Raji (cell line): ENCODE results near the gene FRMPD2.

ENCODE experiments used
- POLR2A ChIP-seq: IDR thresholded peaks from 2 replicates; pipeline ENCODE4 v1.6.1; 2011; ENCODE audit warnings: low read depth, low read length, control low read depth; ENCODE audit not compliant: insufficient read depth

Gene FRMPD2

DNA sequence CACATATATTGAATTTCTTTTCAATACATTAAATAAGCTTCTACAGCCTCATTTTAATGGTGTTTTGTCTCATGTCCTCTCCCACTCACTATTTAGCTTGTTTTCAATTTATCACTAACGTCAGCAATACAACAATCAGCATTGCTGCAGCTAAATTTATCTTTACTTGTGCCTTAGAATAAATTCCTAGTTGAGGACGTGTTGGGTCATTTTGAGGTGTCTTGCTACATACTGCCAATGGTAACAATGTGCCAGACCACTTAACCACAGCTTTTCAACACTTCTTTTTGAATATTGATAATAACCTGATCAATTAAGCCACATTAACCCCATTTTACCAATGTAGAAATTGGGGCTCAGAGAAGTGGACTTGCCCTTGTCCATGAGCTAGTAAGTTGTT lies 26.0 kb downstream of the FRMPD2 start:
- TF ChIP-seq POLR2A = no peak

DNA sequence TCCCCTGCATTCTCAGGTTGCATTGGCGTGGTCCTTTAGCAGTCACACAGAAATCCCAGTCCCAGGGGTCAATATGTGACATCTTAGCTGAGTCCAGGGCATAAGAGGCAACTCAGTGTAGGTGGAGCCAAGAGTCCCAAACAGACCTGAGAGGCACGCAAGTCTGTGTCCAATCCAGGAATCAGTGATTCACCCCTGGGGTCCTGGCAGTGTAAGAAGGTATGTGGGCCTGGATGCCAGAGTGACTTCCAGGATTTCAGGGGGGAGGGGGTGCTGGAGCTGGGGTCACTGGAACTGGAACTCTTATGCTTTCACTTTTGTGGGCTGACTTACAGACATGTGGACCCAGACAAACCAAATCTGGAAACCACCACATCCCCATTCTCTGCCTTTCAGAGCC lies 26.8 kb downstream of the FRMPD2 start:
- no peak for TF ChIP-seq POLR2A

DNA sequence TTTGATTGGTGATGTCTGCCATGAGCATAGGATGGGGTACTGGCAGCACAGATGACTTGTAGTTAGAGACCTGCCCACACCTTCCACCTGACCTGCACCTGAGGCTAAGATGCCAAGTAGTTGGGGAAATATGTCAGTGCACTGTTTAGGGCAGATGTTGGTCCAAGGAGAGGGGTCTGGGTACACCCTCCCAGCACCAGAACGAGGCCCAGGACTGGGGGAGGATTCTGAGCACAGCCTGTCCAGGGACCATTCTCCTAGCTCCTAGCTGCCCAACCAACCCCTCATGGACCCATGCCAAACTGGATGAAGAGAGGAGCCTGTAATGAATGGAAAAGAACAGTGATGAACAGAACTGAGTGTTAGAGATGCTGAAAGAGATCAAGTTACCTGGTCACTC lies 28.0 kb downstream of the FRMPD2 start:
- TF ChIP-seq POLR2A = no peak

DNA sequence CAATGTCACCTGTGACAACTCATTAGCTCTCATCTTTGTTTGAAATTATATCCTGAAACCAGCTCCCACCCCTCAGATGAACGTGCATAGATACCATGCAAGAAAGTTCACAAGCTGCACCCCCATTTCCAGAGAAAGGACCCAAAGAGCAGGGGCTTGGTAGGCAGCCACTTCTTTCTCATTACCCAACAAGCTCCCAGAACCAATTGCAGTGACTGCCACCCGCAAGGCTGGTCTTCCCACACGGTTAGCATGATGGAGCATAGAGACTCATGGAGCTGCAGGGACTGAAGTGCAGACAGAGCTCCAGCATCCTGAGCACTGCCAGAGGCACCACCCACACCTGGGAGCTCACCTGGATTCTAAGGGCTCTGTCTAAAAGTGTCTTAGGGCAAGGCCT lies 28.5 kb downstream of the FRMPD2 start:
- no peak for TF ChIP-seq POLR2A

DNA sequence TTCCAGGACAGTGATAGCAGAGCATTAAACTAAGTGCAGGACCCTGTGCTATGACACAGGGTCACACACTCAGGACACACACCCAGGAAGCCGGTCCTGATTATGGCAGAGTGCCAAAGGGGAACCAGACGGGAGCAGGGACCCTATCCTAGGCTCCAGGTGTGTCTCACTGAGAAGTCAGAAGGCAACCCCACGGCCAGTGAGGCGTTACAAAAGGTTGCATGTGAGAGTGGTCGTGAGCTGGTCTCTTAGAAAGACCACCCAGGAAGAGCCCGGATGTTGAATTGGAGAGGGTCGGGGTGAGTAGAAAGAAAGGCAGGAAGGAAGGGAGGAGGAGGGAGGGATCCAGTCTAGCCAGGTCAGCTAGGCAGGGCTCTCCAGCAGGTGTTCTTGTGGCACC lies 31.0 kb downstream of the FRMPD2 start:
- TF ChIP-seq POLR2A = no peak

DNA sequence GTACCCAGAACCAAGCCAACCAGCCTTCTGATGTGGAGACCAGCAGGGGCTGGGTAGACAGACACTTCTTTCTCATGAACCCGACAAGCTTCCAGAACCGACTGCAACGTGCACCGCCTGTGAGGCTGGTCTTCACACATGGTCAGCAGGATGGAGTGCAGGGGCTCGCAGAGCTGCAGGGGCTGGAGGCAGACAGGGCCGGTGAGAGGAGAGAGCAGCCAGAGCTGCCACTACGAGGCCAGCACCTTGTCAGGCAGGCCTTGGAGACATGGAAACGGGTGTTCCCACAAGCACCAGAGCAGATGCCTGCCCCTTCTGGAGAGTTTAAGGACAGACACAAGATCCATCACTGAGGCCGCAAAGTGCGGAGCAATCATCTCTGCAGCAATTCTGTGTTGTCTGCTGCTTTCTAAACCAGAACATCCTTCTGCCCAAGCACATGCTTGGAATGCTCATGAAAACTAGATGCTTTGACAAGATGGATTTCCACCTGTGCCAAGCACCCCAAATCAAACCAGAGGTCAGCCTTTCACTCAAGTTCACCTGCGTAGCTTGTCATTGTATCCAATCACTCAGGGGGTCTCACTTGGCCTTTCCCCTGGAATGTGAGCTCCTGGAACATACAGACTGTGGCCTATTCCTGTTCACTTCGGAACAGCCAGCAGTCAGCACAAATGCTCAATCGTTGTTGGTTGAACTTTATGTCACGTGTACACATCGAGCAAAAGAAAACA lies 32.2 kb downstream of the FRMPD2 start:
- no peak for TF ChIP-seq POLR2A

DNA sequence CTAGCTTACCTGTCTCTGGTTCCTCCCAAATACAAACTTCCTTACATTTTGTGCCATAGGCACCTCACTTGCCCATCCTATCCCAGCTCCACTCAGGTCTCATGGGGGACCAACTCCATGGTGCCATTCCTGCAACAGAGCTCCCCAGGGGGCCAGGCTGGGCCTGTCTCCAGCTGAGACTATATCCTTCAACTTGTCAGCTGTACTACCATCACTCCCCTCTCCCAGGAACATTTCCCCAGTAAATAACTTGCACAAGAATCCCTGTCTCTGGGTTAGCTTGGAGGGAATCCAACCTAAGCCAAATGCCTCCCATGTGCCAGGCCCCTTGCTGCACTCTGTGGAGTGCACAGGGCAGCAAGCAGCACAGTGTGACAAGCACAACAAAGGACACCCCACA lies 33.2 kb downstream of the FRMPD2 start:
- no peak for TF ChIP-seq POLR2A

DNA sequence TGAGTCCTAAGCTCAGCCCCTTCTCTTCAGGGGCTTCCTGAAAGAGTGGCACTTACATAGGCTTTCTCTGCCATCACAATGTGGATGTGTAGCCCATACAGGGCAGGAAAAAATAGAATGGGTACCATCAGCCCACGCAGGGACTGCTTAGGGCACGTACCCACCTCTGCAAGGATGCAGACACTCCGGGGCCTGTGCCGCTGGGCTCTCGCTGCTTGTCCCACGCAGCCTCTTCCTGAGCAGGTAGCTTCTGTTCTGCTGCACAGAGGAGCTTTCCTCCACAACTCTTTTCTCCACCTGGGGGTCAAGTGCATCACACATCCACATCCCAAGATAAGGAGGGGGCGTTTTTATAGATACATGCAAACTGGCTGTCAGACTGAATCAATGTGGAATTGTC lies 34.3 kb downstream of the FRMPD2 start:
- TF ChIP-seq POLR2A = no peak

DNA sequence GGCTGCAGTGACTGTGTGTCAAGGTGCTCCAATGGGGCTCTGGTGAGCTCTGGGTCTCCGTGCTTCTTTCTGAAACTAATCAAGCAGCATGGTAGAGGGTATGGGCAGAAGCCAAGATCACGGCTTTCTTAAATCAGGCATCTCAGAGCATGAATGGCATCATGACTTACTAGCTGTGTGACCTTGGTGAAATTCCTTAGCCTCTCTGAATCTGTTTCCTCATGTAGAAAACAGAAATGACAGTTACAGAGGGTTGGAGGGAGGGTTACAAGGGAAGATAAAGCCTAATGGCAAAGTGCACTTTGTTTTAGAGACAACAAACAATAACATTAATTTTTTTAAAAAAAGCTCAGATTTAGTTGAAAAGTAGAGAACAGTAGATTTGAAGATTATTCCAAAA lies 34.9 kb downstream of the FRMPD2 start:
- no peak for TF ChIP-seq POLR2A

DNA sequence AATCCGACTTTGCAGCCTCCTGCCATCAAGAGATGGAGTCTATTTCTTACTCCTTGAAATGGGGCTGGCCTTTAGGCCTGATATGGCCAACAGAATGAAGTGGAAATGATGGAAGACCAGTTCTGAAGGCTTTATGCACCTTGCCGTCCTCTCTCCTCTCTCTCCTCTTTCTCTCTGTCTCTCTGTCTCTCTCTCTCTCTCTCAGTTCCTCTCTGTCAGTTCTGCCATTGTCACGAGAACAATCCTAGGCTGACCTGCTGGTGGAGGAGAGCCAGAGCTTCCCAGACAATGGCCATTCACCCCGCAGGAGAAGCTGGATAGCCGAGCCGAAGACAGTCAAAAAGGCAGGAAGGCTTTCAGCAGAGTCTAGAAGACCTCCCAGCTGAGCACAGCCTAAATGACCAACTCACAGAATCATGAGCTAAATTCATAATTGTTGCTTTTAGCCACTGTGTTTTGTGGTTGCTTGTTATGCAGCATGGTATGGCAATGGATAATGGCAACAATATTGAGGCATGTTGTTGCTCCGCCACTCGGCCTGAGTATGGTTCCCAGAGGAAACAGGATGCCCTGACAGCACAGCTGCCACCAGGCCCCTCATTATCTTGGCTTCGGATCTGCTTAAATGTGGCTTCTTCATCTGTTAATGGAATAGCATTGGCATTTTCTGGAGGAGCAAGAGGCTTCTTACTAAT lies 35.5 kb downstream of the FRMPD2 start:
- TF ChIP-seq POLR2A = no peak

DNA sequence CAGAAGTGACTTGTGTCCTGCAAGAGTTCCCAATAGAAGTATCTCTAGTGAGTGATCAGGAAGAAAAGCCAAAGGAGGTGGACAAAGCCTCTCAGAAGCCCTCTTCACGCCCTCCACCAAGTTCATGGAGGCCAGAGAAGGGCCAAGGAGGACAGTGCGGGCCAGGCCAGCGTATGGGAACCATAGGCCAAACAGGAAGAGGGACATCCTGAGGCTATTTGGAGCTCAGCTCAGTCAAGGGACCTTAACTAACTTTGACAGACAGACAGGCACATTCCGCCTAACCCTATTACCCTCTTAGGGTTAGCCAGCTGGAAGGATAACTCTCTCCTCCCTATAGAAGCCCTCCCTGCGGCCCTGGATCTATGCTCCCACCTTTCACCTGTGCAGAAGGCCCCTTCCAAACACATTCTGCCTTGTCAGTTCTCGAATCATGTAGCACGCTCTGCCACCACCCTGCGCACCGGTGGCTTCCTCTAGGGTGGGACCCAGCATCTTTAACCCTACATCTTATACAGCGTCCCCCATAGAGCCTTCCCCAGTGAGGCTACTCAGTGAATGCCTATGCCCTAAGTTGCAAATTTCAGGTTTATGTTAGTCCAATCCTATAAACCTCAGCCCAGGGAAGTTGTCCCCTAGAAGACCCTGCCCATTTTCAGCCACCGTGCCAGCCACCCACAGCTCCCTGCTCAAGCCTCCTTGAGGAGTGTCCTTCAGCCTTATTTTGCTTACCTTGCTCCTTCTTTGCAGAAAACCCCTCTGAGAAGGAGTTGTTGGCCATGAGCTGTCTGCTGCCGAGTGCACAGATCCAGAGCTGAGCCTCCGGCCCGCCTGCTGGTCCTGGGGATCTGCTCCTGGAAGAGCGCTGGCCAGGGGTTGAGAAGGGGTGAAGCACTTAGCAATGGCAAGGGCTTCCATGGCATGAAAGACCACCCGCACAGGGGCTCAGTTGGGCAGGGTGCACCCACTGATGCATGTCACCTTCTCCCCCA lies 36.9 kb downstream of the FRMPD2 start:
- no peak for TF ChIP-seq POLR2A

DNA sequence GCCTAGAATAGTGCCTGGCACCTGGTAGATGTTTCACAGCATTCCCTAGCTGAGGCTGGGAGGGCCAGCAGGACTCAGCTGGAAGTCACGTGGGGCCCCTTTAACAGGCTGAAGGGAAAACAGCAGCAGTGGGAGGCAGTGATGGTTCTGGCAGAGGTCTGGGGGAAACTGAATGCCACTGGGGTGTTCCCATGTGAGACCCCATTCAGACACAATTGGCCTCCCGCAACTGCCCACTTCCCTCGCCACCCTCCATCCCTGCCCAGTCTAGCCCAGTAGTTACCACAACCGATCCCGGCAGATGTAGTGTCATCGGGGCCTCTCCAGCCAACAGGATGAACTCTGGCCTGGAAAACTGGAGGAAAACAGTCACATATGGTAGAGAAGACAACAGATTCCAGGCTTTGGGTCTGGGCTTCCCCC lies 38.3 kb downstream of the FRMPD2 start:
- TF ChIP-seq POLR2A = no peak

DNA sequence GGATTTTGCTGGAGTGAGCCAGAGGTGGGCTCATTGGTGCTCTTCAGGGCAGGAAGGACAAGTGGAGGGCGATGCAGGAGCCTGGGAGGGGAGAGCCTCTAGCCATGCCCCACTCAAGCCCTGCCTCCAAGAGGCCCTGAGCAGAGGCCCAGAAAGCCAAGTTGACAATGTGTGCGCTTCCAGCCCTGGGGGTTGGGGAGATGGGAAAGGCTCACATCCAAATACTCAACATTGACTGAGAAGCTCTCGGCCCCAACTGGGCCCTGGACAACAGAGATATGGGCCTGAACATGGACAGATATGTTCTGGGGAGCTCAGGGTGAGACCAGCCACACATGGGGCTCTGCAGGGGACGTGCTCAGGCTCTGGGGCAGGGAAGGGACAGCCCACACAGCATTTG lies 39.0 kb downstream of the FRMPD2 start:
- no peak for TF ChIP-seq POLR2A

DNA sequence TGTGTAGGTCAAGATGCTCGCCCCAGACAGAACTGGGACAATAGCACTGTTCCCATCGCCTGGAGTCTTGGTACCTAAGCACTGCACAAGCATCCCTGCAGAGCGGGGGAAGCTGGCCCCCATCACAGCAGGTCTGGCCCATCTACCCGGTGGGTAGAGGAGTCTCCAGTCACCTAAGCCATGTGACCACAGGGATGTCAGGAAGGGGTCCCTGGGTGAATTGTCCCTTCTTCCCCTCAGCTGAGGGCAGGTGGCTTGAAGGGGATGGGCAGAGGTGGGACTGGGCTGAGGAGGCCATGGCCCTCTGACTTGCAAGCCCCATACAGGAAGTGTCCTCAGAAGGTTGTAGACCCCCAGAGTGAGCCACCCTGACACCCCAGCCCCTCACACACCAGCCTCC lies 39.7 kb downstream of the FRMPD2 start:
- no peak for TF ChIP-seq POLR2A

DNA sequence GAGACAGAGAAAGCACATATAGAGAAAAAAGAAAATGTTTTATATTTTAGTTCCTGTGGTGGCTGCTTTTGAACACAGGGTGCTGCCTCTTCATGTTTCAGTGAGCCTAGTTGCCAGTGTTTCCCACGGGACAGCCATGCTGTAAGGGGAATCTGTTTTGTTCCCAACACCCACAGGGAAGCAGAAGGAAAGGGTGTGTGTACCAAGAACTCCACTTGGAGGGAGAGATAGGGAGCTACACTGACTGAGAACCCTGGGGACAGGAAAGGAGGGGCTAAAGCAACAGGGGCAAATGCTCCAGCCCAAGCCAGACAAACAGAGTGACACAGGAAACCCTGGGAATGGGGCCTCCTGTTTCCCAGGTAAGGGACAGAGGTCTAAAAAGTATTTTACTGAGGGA lies 40.2 kb downstream of the FRMPD2 start:
- TF ChIP-seq POLR2A = no peak
